HL-60 (cell line): Measurements from ENCODE around the gene PRR11.

Experiments used
- DNase-seq, 2 experiments: peaks; one replicate each; pipeline ENCODE4 v3.0.0-alpha.2; 2010 to 2020; ENCODE audit warnings: low read depth in 1 of 2, low spot score in 1 of 2
- H3K27ac ChIP-seq: fragments of 250-450 bp; sonication (Bioruptor Pico); replicated peaks from 2 replicates; pipeline ENCODE4 v1.5.1; 2020; ENCODE audit warnings: mild to moderate bottlenecking, moderate library complexity
- H3K27me3 ChIP-seq: fragments of 250-450 bp; sonication (Bioruptor Pico); 2 replicates; pipeline ENCODE4 v1.5.1; 2021; ENCODE audit warnings: mild to moderate bottlenecking, moderate library complexity; ENCODE audit not compliant: insufficient read depth, poor library complexity, severe bottlenecking
- H3K4me3 ChIP-seq: replicated peaks from 2 replicates; pipeline ENCODE4 v1.5.1; 2011; ENCODE audit warnings: mild to moderate bottlenecking, control low read depth, low read length; ENCODE audit not compliant: insufficient read depth
- CTCF ChIP-seq: IDR thresholded peaks from one replicate; pipeline ENCODE4 v1.5.1; 2011; ENCODE audit warnings: low read length, control low read depth, inconsistent platforms; ENCODE audit not compliant: insufficient read depth
- GABPA ChIP-seq: IDR thresholded peaks from 2 replicates; pipeline ENCODE4 v1.6.1; 2012; ENCODE audit warnings: low read depth
- POLR2AphosphoS5 ChIP-seq: IDR thresholded peaks from 2 replicates; pipeline ENCODE4 v1.6.1; 2012; ENCODE audit warnings: low read depth
- REST ChIP-seq: IDR thresholded peaks from 2 replicates; pipeline ENCODE4 v1.6.1; 2012; ENCODE audit warnings: low read depth; ENCODE audit not compliant: insufficient replicate concordance
- SPI1 ChIP-seq: IDR thresholded peaks from 2 replicates; pipeline ENCODE4 v1.6.1; 2012; ENCODE audit warnings: low read depth, mild to moderate bottlenecking, borderline replicate concordance

Gene PRR11

GRCh38 chr17:59181481-59181880, 25.9 kb downstream of the PRR11 start:
- Histone ChIP-seq H3K27ac (no peak overlapping the region), H3K4me3 (no peak overlapping the region), H3K27me3 (no peaks in the 10 kb centered on the region)
- no peak for TF ChIP-seq REST
- TF ChIP-seq CTCF, result no peak
- TF ChIP-seq SPI1, result no peak
- TF ChIP-seq POLR2AphosphoS5, result no peak
- TF ChIP-seq GABPA, result no peak
- no peak for DNase-seq

GRCh38 chr17:59185997-59186396, 30.5 kb downstream of the PRR11 start:
- TF ChIP-seq CTCF (no peak), SPI1 (no peak)
- Histone ChIP-seq H3K4me3 (no peak overlapping the region), H3K27ac (no peak overlapping the region), H3K27me3 (no peaks in the 10 kb centered on the region)
- DNase-seq, result no peak

GRCh38 chr17:59186850-59187249, 31.3 kb downstream of the PRR11 start:
- H3K27ac ChIP-seq, result no peak overlapping the region
- TF ChIP-seq GABPA (no peak), REST (no peak), SPI1 (no peak), CTCF (no peak), POLR2AphosphoS5 (no peak)
- no peaks in the 10 kb centered on the region for H3K27me3 ChIP-seq
- DNase-seq, result no peak
- no peak overlapping the region for H3K4me3 ChIP-seq

GRCh38 chr17:59190806-59191205, 35.3 kb downstream of the PRR11 start:
- no peaks in the 10 kb centered on the region for H3K27me3 ChIP-seq
- no peak for DNase-seq
- H3K4me3 ChIP-seq, result no peak overlapping the region
- H3K27ac ChIP-seq, result no peak overlapping the region
- TF ChIP-seq GABPA (no peak), REST (no peak), POLR2AphosphoS5 (no peak), CTCF (no peak), SPI1 (no peak)
